Occipital lobe (tissue), 2 donors: ENCODE measurements around the gene NR1D1. TPM values are rescaled to one million over a fixed set of nuclear protein-coding genes. Genes with fewer than 3 reads are reported as not detected.

Experiments used
- DNase-seq: peaks from one replicate; lab custom pipeline; 2025; lab: John Stamatoyannopoulos, UW
- total RNA-seq: library from RNA; depleted of rRNA; stranded (reverse); fragments of >200 nt; gene quantifications from one replicate; pipeline ENCODE4 v1.2.3, GENCODE V29; 2014

The NR1D1 gene
- total RNA-seq, 1 donor from 2014 or later: 0.78 TPM

DNA sequence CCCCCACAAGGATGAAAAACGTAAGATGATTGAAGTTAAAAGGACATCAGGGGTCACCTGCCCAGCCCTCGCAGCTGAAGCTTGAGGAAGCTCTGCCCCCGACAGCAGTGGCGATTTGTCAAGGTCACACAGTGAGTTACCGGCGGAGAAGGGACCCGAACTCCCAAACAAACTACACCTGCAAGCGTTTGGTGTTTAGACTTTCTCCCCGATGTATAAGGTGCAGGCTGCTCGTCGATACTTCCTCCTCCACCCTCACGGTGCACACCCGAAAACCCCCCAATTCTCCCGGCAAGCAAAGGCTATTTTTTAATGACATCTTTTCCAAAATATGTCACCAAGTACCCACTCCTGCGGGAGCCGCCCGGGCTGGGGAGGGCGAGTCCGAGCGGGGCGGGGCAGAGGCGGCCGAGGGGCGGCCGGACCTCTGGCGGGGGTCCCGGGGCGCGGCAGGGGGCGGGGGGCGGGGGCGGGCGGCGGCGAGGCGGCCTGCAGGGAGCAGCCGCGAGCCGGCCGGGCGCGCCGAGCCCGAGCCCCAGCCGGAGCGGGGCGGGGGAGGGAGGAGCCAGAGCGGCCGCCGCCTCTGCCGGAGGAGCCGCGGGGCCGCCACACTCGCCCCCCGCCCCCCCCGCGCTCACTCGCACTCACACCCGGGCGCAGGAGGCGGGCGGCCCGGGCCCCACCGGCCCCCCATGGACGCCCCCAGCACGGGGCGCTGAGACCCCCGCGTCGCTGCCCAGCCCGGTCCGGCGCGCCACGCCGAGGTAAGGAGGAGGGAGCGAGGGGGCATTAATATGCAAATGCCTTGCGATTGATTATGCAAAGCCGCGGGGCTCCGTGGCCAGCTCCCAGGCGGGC lies 37.8 kb downstream of the NR1D1 start, which contains the start of gene THRA:
TSS of gene THRA (plus strand) at position 637 of the 858 bp plus-strand sequence. CDS start 11,524 bp downstream, outside the sequence.
- peak; percentile 58 for DNase-seq

DNA sequence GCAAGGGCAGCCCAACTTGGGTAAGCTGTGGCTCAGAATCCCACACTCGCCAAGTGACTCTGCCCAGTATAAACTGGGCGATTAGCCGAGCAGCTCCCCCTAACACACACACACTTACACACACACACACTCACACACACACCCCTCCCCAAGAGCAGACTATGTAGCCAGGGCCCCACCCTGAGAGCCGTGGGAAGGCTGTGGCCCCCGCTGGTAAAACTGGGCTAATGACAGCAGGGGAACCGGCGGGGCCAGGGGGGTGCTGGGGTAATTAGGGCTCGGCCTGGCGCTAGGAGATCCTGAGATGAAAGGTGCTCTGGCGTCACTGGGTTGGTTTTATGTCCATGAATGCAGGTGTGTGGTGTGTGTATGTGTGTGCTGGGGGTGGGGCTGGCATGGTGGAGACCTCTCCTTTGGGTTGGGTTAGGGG lies 38.8 kb downstream of the NR1D1 start:
- no peak for DNase-seq

DNA sequence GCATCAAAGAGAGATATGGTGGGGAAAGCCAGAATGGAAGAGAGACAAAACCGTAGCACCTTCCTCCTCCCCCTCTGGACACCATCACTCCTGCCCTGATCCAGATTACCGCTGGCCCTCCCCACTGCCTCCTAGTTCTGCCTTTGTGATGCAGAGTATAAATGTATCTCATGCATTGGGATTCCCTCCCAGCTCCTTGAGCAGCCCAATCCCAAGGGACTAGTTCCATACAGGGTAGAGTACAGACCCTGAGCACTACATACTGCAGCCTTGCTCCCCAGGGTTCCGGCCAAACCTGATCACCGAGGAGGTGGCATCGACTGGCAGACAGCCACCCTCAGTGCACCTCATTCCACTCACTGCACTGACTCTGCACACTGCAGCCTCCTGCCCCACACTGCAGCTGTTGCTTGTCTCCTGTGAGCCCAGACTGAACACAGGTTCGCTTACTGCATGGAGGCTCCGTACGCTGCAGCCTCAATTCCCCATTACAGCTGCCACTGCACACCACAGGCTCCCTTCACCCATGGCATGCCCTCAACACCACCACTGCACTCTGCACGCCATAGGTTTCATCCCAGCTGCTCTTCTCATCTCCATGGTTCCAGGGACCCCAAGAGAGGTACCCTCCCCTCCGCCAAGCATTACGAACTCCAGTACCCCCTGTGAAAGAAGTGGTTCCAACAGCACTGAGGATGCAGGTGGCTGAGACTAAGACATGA lies 39.3 kb downstream of the NR1D1 start:
- no peak for DNase-seq

DNA sequence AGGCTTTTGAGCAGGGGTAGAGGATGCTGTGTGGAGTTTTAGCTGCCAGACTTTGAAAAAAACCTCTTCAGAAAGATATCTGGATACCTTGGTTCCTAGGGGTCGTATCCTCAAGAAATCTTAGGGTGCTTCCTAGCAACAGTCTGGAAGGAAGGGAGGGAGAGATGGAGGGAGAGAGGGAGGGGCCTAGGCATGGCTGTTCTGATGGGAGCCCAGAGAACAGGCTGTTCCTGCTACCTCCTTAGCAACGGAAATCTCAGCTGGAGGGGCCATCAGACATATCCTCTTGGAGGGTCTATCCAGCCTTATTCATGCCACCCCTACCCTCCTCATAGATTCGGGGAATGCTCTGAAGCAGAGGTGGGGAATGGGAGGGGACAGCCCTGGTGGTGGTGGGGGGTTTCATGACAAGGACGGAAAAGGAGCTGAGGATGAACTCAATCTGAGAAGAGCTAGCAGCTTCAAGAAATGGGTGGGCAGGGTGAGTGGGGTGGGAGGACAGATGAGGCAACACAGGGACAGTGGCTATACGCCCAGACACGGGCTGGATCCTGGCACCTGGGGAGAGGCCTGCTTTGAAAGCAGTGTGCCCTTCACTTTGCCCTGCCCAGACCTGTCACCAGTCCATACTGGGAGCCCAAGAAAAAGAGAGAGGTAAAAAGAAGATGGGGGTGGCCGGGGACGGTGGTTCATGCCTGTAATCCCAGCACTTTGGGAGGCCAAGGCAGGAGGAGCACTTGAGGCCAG lies 40.5 kb downstream of the NR1D1 start:
- no peak for DNase-seq

DNA sequence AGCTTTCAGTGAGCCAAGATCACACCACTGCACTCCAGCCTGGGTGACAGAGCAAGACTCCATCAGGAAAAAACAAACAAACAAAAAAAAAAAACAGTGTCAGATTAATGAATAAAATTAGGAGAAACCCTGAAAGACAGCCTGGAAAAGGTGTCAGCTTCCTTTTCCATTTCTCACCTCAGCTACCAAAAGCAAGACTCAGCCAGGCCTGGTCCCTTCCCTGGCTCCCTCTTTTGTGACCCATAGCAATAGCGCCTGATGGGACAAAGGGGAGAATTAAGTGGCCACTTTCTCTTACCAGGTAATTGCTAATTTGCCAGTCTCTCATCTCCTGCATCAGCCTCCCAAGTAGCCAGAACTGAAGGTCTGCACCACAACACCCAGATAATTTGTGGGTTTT lies 41.5 kb downstream of the NR1D1 start:
- no peak for DNase-seq

DNA sequence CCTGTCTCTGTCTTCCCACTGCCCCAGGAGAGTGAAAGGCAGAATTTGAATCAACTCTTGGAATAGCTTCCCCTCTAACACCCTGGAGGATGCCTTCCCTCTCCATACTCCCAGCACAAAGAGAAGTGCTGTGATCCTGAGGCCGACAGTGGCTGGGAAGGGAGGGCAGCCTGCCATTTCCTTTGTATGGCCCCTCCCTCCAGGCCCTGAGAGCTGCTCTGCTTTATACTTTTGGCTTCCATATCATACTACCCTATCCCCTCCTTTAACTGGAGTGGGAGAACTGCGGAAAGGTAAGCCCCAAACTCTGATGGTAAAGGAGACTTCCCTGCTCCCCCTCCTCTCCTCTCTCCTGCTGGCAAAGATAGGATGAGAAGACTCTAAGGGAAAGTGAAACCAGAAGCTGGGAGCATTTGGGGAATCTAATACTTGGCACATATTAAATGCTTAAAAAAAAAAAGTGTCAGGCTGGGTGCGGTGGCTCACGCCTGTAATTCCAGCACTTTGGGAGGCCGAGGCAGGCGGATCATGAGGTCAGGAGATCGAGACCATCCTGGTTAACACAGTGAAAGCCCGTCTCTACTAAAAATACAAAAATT lies 42.1 kb downstream of the NR1D1 start:
- DNase-seq: no peak

DNA sequence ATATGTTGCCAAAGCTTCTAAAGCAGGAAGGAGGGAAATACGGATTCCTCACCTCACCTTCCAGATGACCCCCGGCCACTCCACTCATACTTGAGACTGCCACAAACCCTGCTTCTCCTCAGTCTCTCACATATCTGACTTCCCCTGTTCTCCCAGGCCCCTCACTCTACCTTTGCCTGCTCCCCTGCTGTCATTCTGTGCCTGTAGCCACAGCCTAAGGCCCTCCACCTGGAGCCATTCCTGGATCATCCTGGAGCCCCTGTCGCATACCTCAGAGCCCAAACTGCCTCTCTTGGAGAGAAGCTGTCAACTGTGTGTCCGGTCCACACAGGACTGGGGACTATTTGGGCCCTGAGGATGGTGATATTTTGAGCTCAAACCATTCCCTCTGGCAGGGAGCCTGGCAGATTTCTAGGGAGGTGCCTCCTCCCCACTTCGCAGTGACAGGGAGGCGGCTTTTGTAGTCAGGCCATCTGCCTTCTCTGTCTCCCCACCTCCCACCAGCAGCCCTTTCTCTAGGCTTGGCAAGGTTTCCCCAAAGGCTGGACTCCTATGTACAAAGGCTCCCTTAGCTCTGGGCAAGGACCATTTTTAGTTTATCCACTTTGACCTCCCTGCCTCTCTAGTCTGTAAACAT lies 43.9 kb downstream of the NR1D1 start:
- DNase-seq: peak; percentile 67

Other genes with a start within 250 kb of the NR1D1 start
- gene IKZF3, start 236.3 kb downstream of the NR1D1 start, total RNA-seq: 0.16 TPM
- not detected for gene ZPBP2, start 232.4 kb downstream of the NR1D1 start, total RNA-seq
- 7.6 TPM for gene GSDMB, start 182.0 kb downstream of the NR1D1 start, total RNA-seq
- 51.2 TPM for gene ORMDL3, start 173.0 kb downstream of the NR1D1 start, total RNA-seq
- not detected for gene LRRC3C, start 172.9 kb downstream of the NR1D1 start, total RNA-seq
- not detected for gene GSDMA, start 137.6 kb downstream of the NR1D1 start, total RNA-seq
- 69.1 TPM for gene PSMD3, start 119.8 kb downstream of the NR1D1 start, total RNA-seq
- 0.16 TPM for gene CSF3, start 85.1 kb downstream of the NR1D1 start, total RNA-seq
- gene MED24, start 46.2 kb downstream of the NR1D1 start, total RNA-seq: 72.5 TPM
- gene THRA, start 37.6 kb downstream of the NR1D1 start, total RNA-seq: 91.1 TPM
- 89.2 TPM for gene MSL1, start 21.4 kb upstream of the NR1D1 start, total RNA-seq
- gene CASC3, start 39.9 kb upstream of the NR1D1 start, total RNA-seq: 43.8 TPM
- 17.0 TPM for gene RAPGEFL1, start 76.9 kb upstream of the NR1D1 start, total RNA-seq
- gene WIPF2, start 118.7 kb upstream of the NR1D1 start, total RNA-seq: 8.0 TPM
- gene CDC6, start 187.3 kb upstream of the NR1D1 start, total RNA-seq: 1.6 TPM
- 7.2 TPM for gene RARA, start 208.6 kb upstream of the NR1D1 start, total RNA-seq